ENCODE measurements around the gene DLL1.
"Not testable (repeated sequence)": the region's sequence is repeated elsewhere in the genome, so short reads cannot be mapped to it uniquely, and the experiment has no call there.

The DLL1 gene

GRCh38 chr6:170290296-170291128 lies at the start of gene DLL1:
Gene DLL1 (minus strand): TSS chr6:170291078. CDS start chr6:170290139, 939 bp downstream.
- no peak for TF ChIP-seq CTCF (IDR thresholded peaks at IDR 0.05; ENCODE audit: control extremely low read depth, extremely low read depth, low read depth, missing control alignments)
- POLR2A ChIA-PET: interaction anchor here (0.6 to 1.5 kb wide), 2 partner anchors 109 to 227 kb away, joined by 3 to 4 read pairs; no protein-coding TSS in a partner anchor
- DNase-seq (ENCODE audit: extremely low spot score): peak; percentile 43
- CTCF ChIA-PET: interaction anchor here (1.7 kb wide), 1 partner anchor 12 kb away, joined by 4 read pairs; no protein-coding TSS in a partner anchor

GRCh38 chr6:170335199-170335598 lies 44.3 kb upstream of the DLL1 start:
- POLR2A ChIA-PET; DNase-seq (ENCODE audit: extremely low spot score): not testable (repeated sequence)
- CTCF ChIA-PET: interaction anchor here (1.4 kb wide), 1 partner anchor 49 kb away, joined by 3 read pairs; no protein-coding TSS in a partner anchor

GRCh38 chr6:170329321-170329720 lies 38.4 kb upstream of the DLL1 start:
- POLR2A ChIA-PET: no interaction called here
- DNase-seq (ENCODE audit: extremely low spot score): no peak
- TF ChIP-seq CTCF (IDR thresholded peaks at IDR 0.05; ENCODE audit: control extremely low read depth, extremely low read depth, low read depth, missing control alignments): no peak
- CTCF ChIA-PET: no interaction called here

- DNase-seq (ENCODE audit: extremely low spot score): no peak
- TF ChIP-seq CTCF (IDR thresholded peaks at IDR 0.05; ENCODE audit: control extremely low read depth, extremely low read depth, low read depth, missing control alignments): no peak
- ChIA-PET POLR2A (interaction anchor here (0.6 kb wide), 1 partner anchor 15 kb away, joined by 4 read pairs; no protein-coding TSS in a partner anchor), CTCF (interaction anchor here (1.5 kb wide), 1 partner anchor 30 kb away, joined by 3 read pairs; no protein-coding TSS in a partner anchor)
These were observed 26.8 kb upstream of the DLL1 start for GRCh38 chr6:170317718-170318117.

- DNase-seq (ENCODE audit: extremely low spot score): no peak
- ChIA-PET CTCF (no interaction called here), POLR2A (interaction anchor here (0.6 kb wide), 1 partner anchor 16 kb away, joined by 4 read pairs; no protein-coding TSS in a partner anchor)
- TF ChIP-seq CTCF (IDR thresholded peaks at IDR 0.05; ENCODE audit: control extremely low read depth, extremely low read depth, low read depth, missing control alignments): no peak
These were observed 26.2 kb upstream of the DLL1 start for GRCh38 chr6:170317076-170317475.

GRCh38 chr6:170316071-170316470 lies 25.2 kb upstream of the DLL1 start:
- POLR2A ChIA-PET: no interaction called here
- no peak for DNase-seq (ENCODE audit: extremely low spot score)
- CTCF ChIA-PET: no interaction called here
- TF ChIP-seq CTCF (IDR thresholded peaks at IDR 0.05; ENCODE audit: control extremely low read depth, extremely low read depth, low read depth, missing control alignments): no peak

- POLR2A ChIA-PET: no interaction called here
- TF ChIP-seq CTCF (IDR thresholded peaks at IDR 0.05; ENCODE audit: control extremely low read depth, extremely low read depth, low read depth, missing control alignments): no peak
- no peak for DNase-seq (ENCODE audit: extremely low spot score)
- CTCF ChIA-PET: no interaction called here
These were observed 24.1 kb upstream of the DLL1 start for GRCh38 chr6:170314983-170315382.
